ENCODE results near the gene SEMA5A. TPM values are rescaled to one million over a fixed set of nuclear protein-coding genes. Genes with fewer than 3 reads are reported as not detected.

The SEMA5A gene
- total RNA-seq, 3 donors from 2014 or later: 20.3 to 43.8 (median 33.6) TPM

DNA sequence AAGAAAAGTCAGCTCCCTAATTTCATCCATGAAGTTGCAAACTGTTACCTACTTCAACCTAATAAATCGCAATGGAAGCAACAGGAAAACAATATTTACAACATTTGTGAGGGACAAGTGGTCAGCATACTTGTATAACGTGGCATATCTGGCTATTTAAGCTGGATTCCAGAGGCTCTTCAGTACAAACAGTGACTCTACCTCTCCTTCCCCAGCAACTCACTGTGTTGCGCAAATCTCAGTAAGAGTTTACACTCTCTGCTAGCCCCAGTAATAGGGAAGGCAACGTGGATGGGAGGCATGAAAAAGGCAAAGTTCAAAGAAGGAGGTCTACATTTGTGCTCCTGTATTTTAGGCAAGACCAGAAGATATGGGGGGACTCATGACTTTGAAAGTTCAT lies 18.9 kb upstream of the SEMA5A start:
- no peak overlapping the region for H3K4me3 ChIP-seq
- no peak for ATAC-seq

DNA sequence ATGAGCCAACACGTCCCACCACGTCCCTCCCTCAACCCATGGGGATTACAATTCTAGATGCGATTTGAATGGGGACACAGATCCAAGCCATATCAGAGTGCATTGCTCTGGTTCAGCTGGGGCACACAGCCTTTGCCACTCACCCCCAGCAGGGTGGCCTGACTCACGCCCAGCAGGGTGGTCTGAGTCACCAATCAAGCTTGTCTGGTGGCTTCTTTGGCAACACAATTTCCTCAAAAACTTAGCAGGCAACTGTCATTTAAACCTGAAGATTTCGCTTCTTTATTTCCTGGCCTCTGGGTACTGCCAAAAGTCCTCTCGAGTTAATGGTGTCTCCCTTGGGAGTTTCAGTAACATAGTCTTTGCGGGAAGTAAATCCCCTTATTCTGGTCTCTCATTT lies 16.3 kb upstream of the SEMA5A start:
- Histone ChIP-seq H3K4me1 (ENCODE audit: low read depth) (peaks cover 16% of the 10 kb centered on the region), H3K4me3 (no peak overlapping the region), H3K36me3 (ENCODE audit: low read depth) (no peaks in the 10 kb centered on the region), H3K9me3 (no peaks in the 10 kb centered on the region)
- DNase-seq (no peak), ATAC-seq (no peak)
- intact Hi-C loops (cut with DNase I, micrococcal nuclease): no loop called here
- TF ChIP-seq, protein P1, sequence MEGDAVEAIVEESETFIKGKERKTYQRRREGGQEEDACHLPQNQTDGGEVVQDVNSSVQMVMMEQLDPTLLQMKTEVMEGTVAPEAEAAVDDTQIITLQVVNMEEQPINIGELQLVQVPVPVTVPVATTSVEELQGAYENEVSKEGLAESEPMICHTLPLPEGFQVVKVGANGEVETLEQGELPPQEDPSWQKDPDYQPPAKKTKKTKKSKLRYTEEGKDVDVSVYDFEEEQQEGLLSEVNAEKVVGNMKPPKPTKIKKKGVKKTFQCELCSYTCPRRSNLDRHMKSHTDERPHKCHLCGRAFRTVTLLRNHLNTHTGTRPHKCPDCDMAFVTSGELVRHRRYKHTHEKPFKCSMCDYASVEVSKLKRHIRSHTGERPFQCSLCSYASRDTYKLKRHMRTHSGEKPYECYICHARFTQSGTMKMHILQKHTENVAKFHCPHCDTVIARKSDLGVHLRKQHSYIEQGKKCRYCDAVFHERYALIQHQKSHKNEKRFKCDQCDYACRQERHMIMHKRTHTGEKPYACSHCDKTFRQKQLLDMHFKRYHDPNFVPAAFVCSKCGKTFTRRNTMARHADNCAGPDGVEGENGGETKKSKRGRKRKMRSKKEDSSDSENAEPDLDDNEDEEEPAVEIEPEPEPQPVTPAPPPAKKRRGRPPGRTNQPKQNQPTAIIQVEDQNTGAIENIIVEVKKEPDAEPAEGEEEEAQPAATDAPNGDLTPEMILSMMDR (IDR thresholded peaks at IDR 0.05): no peak

More for the DNA sequence above, 18.9 kb upstream of the SEMA5A start:
- TF ChIP-seq, protein P1 (IDR thresholded peaks at IDR 0.05): no peak
- intact Hi-C loops (cut with DNase I, micrococcal nuclease): no loop called here
- Histone ChIP-seq H3K9me3 (no peaks in the 10 kb centered on the region), H3K4me1 (ENCODE audit: low read depth) (peaks cover 8% of the 10 kb centered on the region), H3K36me3 (ENCODE audit: low read depth) (no peaks in the 10 kb centered on the region)
- no peak for DNase-seq

DNA sequence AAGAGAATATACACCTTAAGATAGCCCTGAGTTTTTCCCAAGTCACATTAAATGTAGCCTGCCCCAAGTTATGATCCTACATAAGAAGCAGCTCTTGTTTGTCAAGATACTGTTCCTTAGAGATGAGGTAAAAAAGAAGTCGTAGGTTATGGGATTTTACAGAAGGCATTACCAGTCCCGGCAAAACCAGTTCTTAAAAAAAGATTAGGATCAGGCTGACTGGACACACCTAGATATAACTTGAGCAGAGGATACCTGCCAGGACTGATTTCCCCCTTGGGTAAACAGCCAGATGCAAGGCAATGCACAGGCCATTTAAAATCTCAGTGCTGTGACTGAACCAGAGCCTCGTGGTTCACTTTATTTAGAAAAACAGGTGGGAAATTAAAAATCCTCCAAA lies 14.1 kb upstream of the SEMA5A start:
- Histone ChIP-seq H3K4me1 (ENCODE audit: low read depth) (peaks cover 15% of the 10 kb centered on the region), H3K36me3 (ENCODE audit: low read depth) (no peaks in the 10 kb centered on the region), H3K9me3 (no peaks in the 10 kb centered on the region), H3K4me3 (no peak overlapping the region)
- peak in 1 of 3 donors; percentile 48 for DNase-seq
- ATAC-seq: peak; percentile 77
- TF ChIP-seq, protein P1 (IDR thresholded peaks at IDR 0.05): no peak
- intact Hi-C loops (cut with DNase I, micrococcal nuclease): no loop called here

DNA sequence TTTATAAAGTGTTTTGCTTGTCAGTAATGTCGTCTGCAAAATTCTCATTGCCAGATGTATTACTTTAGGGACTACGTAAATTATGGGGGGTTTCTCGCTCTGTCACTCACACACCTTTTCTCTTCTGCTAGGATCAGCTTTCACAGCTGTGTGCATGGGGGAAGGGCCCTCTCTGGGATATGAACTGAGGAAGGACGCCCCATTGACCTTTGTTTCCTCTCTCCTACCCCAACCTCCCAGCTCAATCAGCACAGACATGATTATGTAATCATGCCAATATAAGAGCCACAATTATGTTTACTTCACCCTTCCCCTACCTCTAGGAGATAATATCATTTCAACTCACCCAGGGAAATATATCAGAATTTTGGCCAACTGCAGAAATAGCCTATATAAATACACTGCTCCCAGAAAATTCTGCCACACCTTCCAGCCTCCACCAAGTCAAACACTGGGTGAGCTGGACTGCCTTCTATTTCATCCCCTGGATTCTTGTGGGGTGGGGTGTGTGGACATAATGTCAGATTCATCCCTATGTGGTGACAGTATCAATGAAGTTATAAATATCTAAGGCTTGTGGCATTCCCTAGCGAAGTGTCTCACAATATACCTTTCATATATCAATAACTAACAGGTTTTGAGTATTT lies 12.6 kb upstream of the SEMA5A start:
- TF ChIP-seq, protein P1 (IDR thresholded peaks at IDR 0.05): no peak
- H3K4me1 ChIP-seq (ENCODE audit: low read depth): peaks cover 15% of the 10 kb centered on the region
- intact Hi-C loops (cut with DNase I, micrococcal nuclease): no loop called here
- ATAC-seq (peak; percentile 62), DNase-seq (peak in 2 of 3 donors; percentile 49 to 71)
- no peaks in the 10 kb centered on the region for H3K36me3 ChIP-seq (ENCODE audit: low read depth)
- no peak overlapping the region for H3K4me3 ChIP-seq
- no peaks in the 10 kb centered on the region for H3K9me3 ChIP-seq

DNA sequence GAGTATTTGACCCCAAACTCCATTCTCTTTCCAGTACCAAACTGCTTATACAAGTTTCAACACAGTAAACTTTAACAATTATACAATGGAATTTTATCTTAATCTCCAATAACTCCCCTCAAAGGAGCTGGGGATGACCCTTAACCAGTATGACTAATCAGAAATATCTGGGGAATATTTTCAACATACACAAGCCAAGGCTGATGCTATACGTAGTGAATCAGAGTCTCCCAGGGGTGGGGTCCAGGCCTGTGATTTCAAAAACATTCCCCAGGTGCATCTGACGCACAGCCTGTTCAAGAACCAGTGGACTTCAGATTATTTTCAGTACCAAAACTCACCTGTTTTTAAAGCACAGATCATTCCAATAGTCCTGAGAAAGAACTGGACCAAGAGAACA lies 11.8 kb upstream of the SEMA5A start:
- H3K9me3 ChIP-seq: no peaks in the 10 kb centered on the region
- no peaks in the 10 kb centered on the region for H3K36me3 ChIP-seq (ENCODE audit: low read depth)
- peaks cover 23% of the 10 kb centered on the region for H3K4me1 ChIP-seq (ENCODE audit: low read depth)
- intact Hi-C loops (cut with DNase I, micrococcal nuclease): no loop called here
- ATAC-seq (no peak), DNase-seq (no peak)
- TF ChIP-seq, protein P1 (IDR thresholded peaks at IDR 0.05): no peak
- no peak overlapping the region for H3K4me3 ChIP-seq
